Activated CD8-positive, alpha-beta memory T cell treated with anti-CD3 and anti-CD28 coated beads, Interleukin-2, amount 50 U/mL, for 24 hours (primary cell): Measurements from ENCODE around the gene ATRIP.
"Not testable (repeated sequence)": the region's sequence is repeated elsewhere in the genome, so short reads cannot be mapped to it uniquely, and the experiment has no call there.

ENCODE experiments used
- DNase-seq: peaks from one replicate; pipeline ENCODE4 v3.0.0-alpha.2; 2020; ENCODE audit errors: extremely low read depth

The ATRIP gene

GRCh38 chr3:48437812-48438211 is 8.7 kb upstream of the ATRIP start:
- DNase-seq = no peak

GRCh38 chr3:48439820-48440589 is 6.5 kb upstream of the ATRIP start, which contains the start of the genes CCDC51 and TMA7:
Gene CCDC51 (minus strand): TSS chr3:48440119. CDS start chr3:48435128, 4,991 bp downstream.
Gene TMA7 (plus strand): TSS chr3:48440257. CDS start chr3:48440297, 40 bp downstream.
- DNase-seq = peak; percentile 99

- no peak for DNase-seq
These were observed 6.0 kb upstream of the ATRIP start for GRCh38 chr3:48440590-48440958.

- DNase-seq = no peak
These were observed 4.6 kb upstream of the ATRIP start for GRCh38 chr3:48441940-48442339.

GRCh38 chr3:48445277-48445882 is 1.2 kb upstream of the ATRIP start:
- no peak for DNase-seq

GRCh38 chr3:48446043-48446424 is 503 bp upstream of the ATRIP start:
- DNase-seq = no peak

GRCh38 chr3:48451270-48451669 is 4.7 kb downstream of the ATRIP start:
- DNase-seq = no peak

GRCh38 chr3:48456456-48456855 is 9.9 kb downstream of the ATRIP start:
- no peak for DNase-seq

- DNase-seq = no peak
These were observed 12.8 kb downstream of the ATRIP start for GRCh38 chr3:48459331-48459730.

- DNase-seq = no peak
These were observed 13.4 kb downstream of the ATRIP start for GRCh38 chr3:48459773-48460516.

GRCh38 chr3:48460517-48460902 is 14.0 kb downstream of the ATRIP start:
- DNase-seq = no peak

- not testable (repeated sequence) for DNase-seq
These were observed 15.2 kb downstream of the ATRIP start for GRCh38 chr3:48461767-48462166.

- DNase-seq = no peak
These were observed 17.2 kb downstream of the ATRIP start for GRCh38 chr3:48463703-48464102.

- DNase-seq = no peak
These were observed 18.2 kb downstream of the ATRIP start for GRCh38 chr3:48464713-48465221.

GRCh38 chr3:48465237-48465530 is 18.6 kb downstream of the ATRIP start:
- DNase-seq = no peak

GRCh38 chr3:48465531-48466378 is 19.2 kb downstream of the ATRIP start:
- no peak for DNase-seq

GRCh38 chr3:48466386-48467109 is 20.0 kb downstream of the ATRIP start:
- DNase-seq = no peak

GRCh38 chr3:48467110-48467454 is 20.5 kb downstream of the ATRIP start:
- no peak for DNase-seq

- no peak for DNase-seq
These were observed 21.1 kb downstream of the ATRIP start for GRCh38 chr3:48467473-48468267.

GRCh38 chr3:48468329-48468731 is 21.8 kb downstream of the ATRIP start:
- DNase-seq = no peak
